Hepatocyte (in vitro differentiated cells): ENCODE measurements around the gene PLA1A.

Experiments
- EZH2phosphoT487 ChIP-seq: fragments of 200-600 bp; sonication (generic); IDR thresholded peaks from one replicate; pipeline ENCODE4 v1.6.1; 2018; ENCODE audit warnings: antibody characterized with exemption, mild to moderate bottlenecking, low read depth, moderate library complexity; ENCODE audit not compliant: unreplicated experiment, severe bottlenecking
- TF ChIP-seq, protein P1 (sequence below): fragments of 200-600 bp; sonication (generic); IDR thresholded peaks from 2 replicates; pipeline ENCODE4 v1.5.1; 2016; ENCODE audit warnings: antibody characterized with exemption, mild to moderate bottlenecking; ENCODE audit not compliant: poor library complexity

DNA sequence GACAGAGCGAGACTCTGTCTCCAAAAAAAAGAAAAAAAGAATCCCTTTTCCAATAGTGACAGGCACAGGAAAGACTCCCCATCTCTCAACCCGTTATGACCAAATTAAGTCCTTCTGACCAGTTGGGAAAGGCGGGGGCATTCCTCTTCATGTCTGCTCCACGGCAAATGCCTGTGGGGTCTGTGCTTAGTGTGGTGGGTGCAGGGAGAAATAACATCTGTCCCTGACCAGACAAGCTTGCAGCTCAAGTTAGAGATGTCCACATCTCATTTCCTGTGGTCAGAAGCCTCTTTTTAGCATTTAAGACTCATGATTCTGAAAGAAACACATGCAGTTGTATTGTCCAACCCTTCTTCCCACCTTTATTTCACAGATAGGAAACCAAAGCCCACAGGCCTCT, 16.2 kb downstream of the PLA1A start:
- TF ChIP-seq, protein P1, sequence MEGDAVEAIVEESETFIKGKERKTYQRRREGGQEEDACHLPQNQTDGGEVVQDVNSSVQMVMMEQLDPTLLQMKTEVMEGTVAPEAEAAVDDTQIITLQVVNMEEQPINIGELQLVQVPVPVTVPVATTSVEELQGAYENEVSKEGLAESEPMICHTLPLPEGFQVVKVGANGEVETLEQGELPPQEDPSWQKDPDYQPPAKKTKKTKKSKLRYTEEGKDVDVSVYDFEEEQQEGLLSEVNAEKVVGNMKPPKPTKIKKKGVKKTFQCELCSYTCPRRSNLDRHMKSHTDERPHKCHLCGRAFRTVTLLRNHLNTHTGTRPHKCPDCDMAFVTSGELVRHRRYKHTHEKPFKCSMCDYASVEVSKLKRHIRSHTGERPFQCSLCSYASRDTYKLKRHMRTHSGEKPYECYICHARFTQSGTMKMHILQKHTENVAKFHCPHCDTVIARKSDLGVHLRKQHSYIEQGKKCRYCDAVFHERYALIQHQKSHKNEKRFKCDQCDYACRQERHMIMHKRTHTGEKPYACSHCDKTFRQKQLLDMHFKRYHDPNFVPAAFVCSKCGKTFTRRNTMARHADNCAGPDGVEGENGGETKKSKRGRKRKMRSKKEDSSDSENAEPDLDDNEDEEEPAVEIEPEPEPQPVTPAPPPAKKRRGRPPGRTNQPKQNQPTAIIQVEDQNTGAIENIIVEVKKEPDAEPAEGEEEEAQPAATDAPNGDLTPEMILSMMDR: no peak
- TF ChIP-seq EZH2phosphoT487: no peak
